ENCODE data around the gene RSF1.

Gene RSF1

DNA sequence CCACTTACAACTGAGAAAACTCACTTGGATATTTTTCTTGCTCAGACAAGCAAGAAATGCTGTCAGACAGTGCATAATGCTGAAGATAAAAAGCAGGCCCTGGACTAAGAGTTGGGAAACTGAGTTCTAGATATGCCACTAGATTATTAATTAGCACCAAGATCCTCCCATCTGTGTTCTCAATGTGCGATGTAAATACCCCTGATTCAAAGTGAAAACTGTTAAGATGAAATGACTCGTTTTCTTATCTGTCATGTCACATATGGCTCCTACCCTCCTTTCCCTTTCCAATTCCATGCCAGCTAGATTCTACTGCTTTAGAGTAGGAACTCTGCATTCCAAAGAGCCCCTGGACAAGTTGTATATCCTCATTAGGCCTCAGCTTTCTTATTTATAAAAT, 94.0 kb downstream of the RSF1 start:
- no peaks in the 10 kb centered on the region for H3K9me3 ChIP-seq (ENCODE audit: control insufficient read depth in 2 of 2, low read length in 2 of 2)
- no peak overlapping the region for H3K9ac ChIP-seq (ENCODE audit: low read length in 2 of 2)
- H3K27ac ChIP-seq (ENCODE audit: low read length) = no peak overlapping the region
- no peaks in the 10 kb centered on the region for H3K27me3 ChIP-seq (ENCODE audit: control insufficient read depth in 1 of 2, insufficient read depth in 2 of 2, low read length in 2 of 2)
- no peak overlapping the region for H3K4me3 ChIP-seq (ENCODE audit: low read length in 2 of 2)
- peaks cover 8 to 11% of the 10 kb centered on the region in 2 donors for H3K36me3 ChIP-seq (ENCODE audit: control insufficient read depth in 2 of 2, insufficient read depth in 2 of 2, low read length in 2 of 2)
- H3K4me1 ChIP-seq (ENCODE audit: control insufficient read depth, insufficient read depth, low read length) = no peaks in the 10 kb centered on the region

DNA sequence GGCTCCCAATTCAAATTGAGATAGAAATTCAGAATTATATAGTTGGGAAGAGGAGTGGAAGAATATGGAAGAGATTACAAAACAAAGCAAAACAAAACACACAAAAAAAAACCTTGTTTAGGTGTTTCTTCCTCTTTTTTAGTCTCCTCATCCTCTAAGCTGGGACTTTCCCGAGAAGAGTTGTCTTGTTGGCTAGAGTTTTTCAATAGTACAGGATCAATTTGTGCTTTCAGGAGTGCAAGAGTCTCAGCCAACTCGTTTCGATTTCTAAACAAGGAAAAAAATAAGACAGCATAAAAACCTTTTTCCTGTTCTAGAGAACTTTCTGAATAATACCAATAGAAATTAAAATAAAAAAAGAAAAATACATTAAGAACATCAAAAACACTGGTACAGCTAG, 95.1 kb downstream of the RSF1 start:
- H3K27me3 ChIP-seq (ENCODE audit: control insufficient read depth in 1 of 2, insufficient read depth in 2 of 2, low read length in 2 of 2) = no peaks in the 10 kb centered on the region
- H3K36me3 ChIP-seq (ENCODE audit: control insufficient read depth in 2 of 2, insufficient read depth in 2 of 2, low read length in 2 of 2) = peaks cover 8 to 10% of the 10 kb centered on the region in 2 donors

GRCh38 chr11:77724636-77725035, 95.9 kb downstream of the RSF1 start:
- no peaks in the 10 kb centered on the region for H3K9me3 ChIP-seq (ENCODE audit: control insufficient read depth in 2 of 2, low read length in 2 of 2)
- peaks cover 8 to 12% of the 10 kb centered on the region in 2 donors for H3K36me3 ChIP-seq (ENCODE audit: control insufficient read depth in 2 of 2, insufficient read depth in 2 of 2, low read length in 2 of 2)

More for the DNA sequence above, 95.1 kb downstream of the RSF1 start:
- Histone ChIP-seq H3K9ac (ENCODE audit: low read length in 2 of 2) (no peak overlapping the region), H3K4me1 (ENCODE audit: control insufficient read depth, insufficient read depth, low read length) (no peaks in the 10 kb centered on the region), H3K4me3 (ENCODE audit: low read length in 2 of 2) (no peak overlapping the region), H3K27ac (ENCODE audit: low read length) (no peak overlapping the region), H3K9me3 (ENCODE audit: control insufficient read depth in 2 of 2, low read length in 2 of 2) (no peaks in the 10 kb centered on the region)

DNA sequence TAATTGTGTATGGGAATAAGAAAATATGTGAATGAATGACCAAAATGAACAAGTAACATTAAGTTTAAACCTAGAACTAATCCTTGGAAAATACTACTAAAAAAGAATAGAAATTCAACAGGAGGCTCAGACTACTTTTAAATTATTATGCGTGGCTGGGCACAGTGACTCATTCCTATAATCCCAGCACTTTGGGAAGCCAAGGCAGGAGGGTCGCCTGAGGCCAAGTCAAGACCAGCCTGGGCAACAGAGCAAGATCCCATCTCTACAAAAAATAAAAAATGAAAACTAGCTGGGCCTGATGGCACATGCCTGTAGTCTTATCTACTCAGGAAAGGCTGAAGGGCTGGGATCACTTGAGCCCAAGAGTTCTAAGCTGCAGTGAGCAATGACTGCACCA, 97.5 kb downstream of the RSF1 start:
- no peak overlapping the region for H3K9ac ChIP-seq (ENCODE audit: low read length in 2 of 2)

More at GRCh38 chr11:77724636-77725035, 95.9 kb downstream of the RSF1 start:
- no peak overlapping the region for H3K9ac ChIP-seq (ENCODE audit: low read length in 2 of 2)
- H3K27ac ChIP-seq (ENCODE audit: low read length) = no peak overlapping the region
- no peak overlapping the region for H3K4me3 ChIP-seq (ENCODE audit: low read length in 2 of 2)
- no peaks in the 10 kb centered on the region for H3K4me1 ChIP-seq (ENCODE audit: control insufficient read depth, insufficient read depth, low read length)
- H3K27me3 ChIP-seq (ENCODE audit: control insufficient read depth in 1 of 2, insufficient read depth in 2 of 2, low read length in 2 of 2) = no peaks in the 10 kb centered on the region

GRCh38 chr11:77710358-77710757, 110.2 kb downstream of the RSF1 start:
- Histone ChIP-seq H3K9ac (ENCODE audit: low read length in 2 of 2) (no peak overlapping the region), H3K9me3 (ENCODE audit: control insufficient read depth in 2 of 2, low read length in 2 of 2) (no peaks in the 10 kb centered on the region), H3K36me3 (ENCODE audit: control insufficient read depth in 2 of 2, insufficient read depth in 2 of 2, low read length in 2 of 2) (no peaks in the 10 kb centered on the region), H3K27ac (ENCODE audit: low read length) (no peak overlapping the region), H3K4me3 (ENCODE audit: low read length in 2 of 2) (no peak overlapping the region), H3K27me3 (ENCODE audit: control insufficient read depth in 1 of 2, insufficient read depth in 2 of 2, low read length in 2 of 2) (no peaks in the 10 kb centered on the region), H3K4me1 (ENCODE audit: control insufficient read depth, insufficient read depth, low read length) (no peaks in the 10 kb centered on the region)

More for the DNA sequence above, 97.5 kb downstream of the RSF1 start:
- peaks cover 8 to 12% of the 10 kb centered on the region in 2 donors for H3K36me3 ChIP-seq (ENCODE audit: control insufficient read depth in 2 of 2, insufficient read depth in 2 of 2, low read length in 2 of 2)
- H3K4me1 ChIP-seq (ENCODE audit: control insufficient read depth, insufficient read depth, low read length) = no peaks in the 10 kb centered on the region
- no peaks in the 10 kb centered on the region for H3K9me3 ChIP-seq (ENCODE audit: control insufficient read depth in 2 of 2, low read length in 2 of 2)
- H3K27me3 ChIP-seq (ENCODE audit: control insufficient read depth in 1 of 2, insufficient read depth in 2 of 2, low read length in 2 of 2) = no peaks in the 10 kb centered on the region
- no peak overlapping the region for H3K4me3 ChIP-seq (ENCODE audit: low read length in 2 of 2)
- no peak overlapping the region for H3K27ac ChIP-seq (ENCODE audit: low read length)

DNA sequence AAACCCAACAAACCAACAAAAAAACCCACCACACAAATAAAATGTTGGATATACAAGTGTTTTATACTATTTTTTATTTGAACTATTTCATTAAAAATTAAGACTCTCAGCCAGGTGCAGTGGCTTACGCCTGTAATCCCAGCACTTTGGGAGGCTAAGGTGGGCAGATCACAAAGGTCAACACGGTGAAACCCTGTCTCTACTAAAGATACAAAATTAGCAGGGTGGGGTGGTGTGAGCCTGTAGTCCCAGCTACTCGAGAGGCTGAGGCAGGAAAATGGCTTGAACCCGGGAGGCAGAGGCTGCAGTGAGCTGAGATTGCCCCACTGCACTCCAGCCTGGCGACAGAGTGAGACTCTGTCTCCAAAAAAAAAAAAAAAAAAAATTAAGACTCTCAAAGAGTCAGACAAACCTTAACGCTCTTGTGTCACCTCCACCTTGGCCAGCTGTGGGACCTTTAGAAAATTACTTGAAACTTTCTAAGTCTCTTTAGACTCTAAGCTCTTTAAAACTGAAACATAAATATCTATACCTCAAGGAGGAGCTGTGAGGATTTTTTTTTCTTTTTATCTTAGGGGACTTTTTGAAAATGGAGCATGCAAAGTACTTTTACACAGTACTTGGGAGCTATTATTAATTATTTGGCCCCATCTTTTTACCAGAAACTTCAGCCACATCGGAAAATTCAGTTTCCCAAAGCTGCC, 114.5 kb downstream of the RSF1 start:
- Histone ChIP-seq H3K9ac (ENCODE audit: low read length in 2 of 2) (no peak overlapping the region), H3K9me3 (ENCODE audit: control insufficient read depth in 2 of 2, low read length in 2 of 2) (no peaks in the 10 kb centered on the region), H3K27ac (ENCODE audit: low read length) (no peak overlapping the region), H3K36me3 (ENCODE audit: control insufficient read depth in 2 of 2, insufficient read depth in 2 of 2, low read length in 2 of 2) (no peaks in the 10 kb centered on the region), H3K27me3 (ENCODE audit: control insufficient read depth in 1 of 2, insufficient read depth in 2 of 2, low read length in 2 of 2) (no peaks in the 10 kb centered on the region), H3K4me1 (ENCODE audit: control insufficient read depth, insufficient read depth, low read length) (no peaks in the 10 kb centered on the region), H3K4me3 (ENCODE audit: low read length in 2 of 2) (no peak overlapping the region)

DNA sequence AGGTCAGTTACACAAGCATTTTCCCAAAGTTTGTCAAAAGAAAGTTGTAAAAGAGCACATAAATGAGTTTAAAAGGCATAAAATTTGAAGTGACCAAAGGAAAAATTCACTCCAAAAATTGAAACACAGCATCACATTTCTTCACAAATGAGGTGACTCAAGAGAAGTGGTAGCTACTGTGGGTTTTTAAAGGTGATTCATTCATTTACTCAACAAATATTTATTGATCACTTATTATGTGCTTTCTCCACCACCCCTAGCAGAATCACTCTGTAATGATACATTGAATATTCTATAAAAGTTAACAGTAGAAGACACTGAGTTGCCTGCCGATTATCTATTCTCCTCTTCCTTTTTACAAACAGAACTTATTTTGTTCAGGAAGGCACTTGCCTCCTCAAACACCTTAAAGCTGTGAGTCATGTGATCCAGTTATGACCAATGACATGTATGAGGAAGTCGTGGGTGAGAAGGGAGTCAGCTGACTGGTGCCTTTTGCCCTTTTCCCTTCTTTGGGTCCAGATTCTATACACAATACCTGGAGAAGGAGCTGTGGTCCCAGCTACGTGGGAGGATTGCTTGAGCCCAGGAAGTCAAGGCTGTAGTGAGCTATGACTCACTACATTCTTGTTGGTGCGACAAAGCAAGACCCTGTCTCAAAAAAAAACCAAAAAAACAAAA, 115.2 kb downstream of the RSF1 start:
- H3K36me3 ChIP-seq (ENCODE audit: control insufficient read depth in 2 of 2, insufficient read depth in 2 of 2, low read length in 2 of 2) = no peaks in the 10 kb centered on the region
- H3K9me3 ChIP-seq (ENCODE audit: control insufficient read depth in 2 of 2, low read length in 2 of 2) = no peaks in the 10 kb centered on the region
- no peak overlapping the region for H3K4me3 ChIP-seq (ENCODE audit: low read length in 2 of 2)
- no peak overlapping the region for H3K27ac ChIP-seq (ENCODE audit: low read length)
- H3K4me1 ChIP-seq (ENCODE audit: control insufficient read depth, insufficient read depth, low read length) = no peaks in the 10 kb centered on the region
- no peak overlapping the region for H3K9ac ChIP-seq (ENCODE audit: low read length in 2 of 2)
- no peaks in the 10 kb centered on the region for H3K27me3 ChIP-seq (ENCODE audit: control insufficient read depth in 1 of 2, insufficient read depth in 2 of 2, low read length in 2 of 2)

- Histone ChIP-seq H3K27me3 (ENCODE audit: control insufficient read depth in 1 of 2, insufficient read depth in 2 of 2, low read length in 2 of 2) (no peaks in the 10 kb centered on the region), H3K9me3 (ENCODE audit: control insufficient read depth in 2 of 2, low read length in 2 of 2) (no peaks in the 10 kb centered on the region), H3K4me3 (ENCODE audit: low read length in 2 of 2) (no peak overlapping the region), H3K4me1 (ENCODE audit: control insufficient read depth, insufficient read depth, low read length) (no peaks in the 10 kb centered on the region), H3K9ac (ENCODE audit: low read length in 2 of 2) (no peak overlapping the region), H3K27ac (ENCODE audit: low read length) (no peak overlapping the region), H3K36me3 (ENCODE audit: control insufficient read depth in 2 of 2, insufficient read depth in 2 of 2, low read length in 2 of 2) (no peaks in the 10 kb centered on the region)
These were observed 116.5 kb downstream of the RSF1 start for GRCh38 chr11:77704029-77704428.

GRCh38 chr11:77699425-77699824, 121.1 kb downstream of the RSF1 start:
- H3K27ac ChIP-seq (ENCODE audit: low read length) = no peak overlapping the region
- no peak overlapping the region for H3K4me3 ChIP-seq (ENCODE audit: low read length in 2 of 2)
- no peaks in the 10 kb centered on the region for H3K27me3 ChIP-seq (ENCODE audit: control insufficient read depth in 1 of 2, insufficient read depth in 2 of 2, low read length in 2 of 2)
- no peaks in the 10 kb centered on the region for H3K4me1 ChIP-seq (ENCODE audit: control insufficient read depth, insufficient read depth, low read length)
- H3K9ac ChIP-seq (ENCODE audit: low read length in 2 of 2) = no peak overlapping the region
- H3K9me3 ChIP-seq (ENCODE audit: control insufficient read depth in 2 of 2, low read length in 2 of 2) = no peaks in the 10 kb centered on the region
- peaks cover 10 to 14% of the 10 kb centered on the region in 2 donors for H3K36me3 ChIP-seq (ENCODE audit: control insufficient read depth in 2 of 2, insufficient read depth in 2 of 2, low read length in 2 of 2)

- Histone ChIP-seq H3K27me3 (ENCODE audit: control insufficient read depth in 1 of 2, insufficient read depth in 2 of 2, low read length in 2 of 2) (no peaks in the 10 kb centered on the region), H3K27ac (ENCODE audit: low read length) (no peak overlapping the region), H3K4me1 (ENCODE audit: control insufficient read depth, insufficient read depth, low read length) (no peaks in the 10 kb centered on the region), H3K9ac (ENCODE audit: low read length in 2 of 2) (no peak overlapping the region), H3K9me3 (ENCODE audit: control insufficient read depth in 2 of 2, low read length in 2 of 2) (no peaks in the 10 kb centered on the region), H3K4me3 (ENCODE audit: low read length in 2 of 2) (no peak overlapping the region), H3K36me3 (ENCODE audit: control insufficient read depth in 2 of 2, insufficient read depth in 2 of 2, low read length in 2 of 2) (peaks cover 10 to 14% of the 10 kb centered on the region in 2 donors)
These were observed 121.6 kb downstream of the RSF1 start for GRCh38 chr11:77698896-77699295.

GRCh38 chr11:77697865-77698264, 122.7 kb downstream of the RSF1 start:
- no peaks in the 10 kb centered on the region for H3K9me3 ChIP-seq (ENCODE audit: control insufficient read depth in 2 of 2, low read length in 2 of 2)
- H3K4me1 ChIP-seq (ENCODE audit: control insufficient read depth, insufficient read depth, low read length) = no peaks in the 10 kb centered on the region
- H3K4me3 ChIP-seq (ENCODE audit: low read length in 2 of 2) = no peak overlapping the region
- H3K9ac ChIP-seq (ENCODE audit: low read length in 2 of 2) = no peak overlapping the region
- no peak overlapping the region for H3K27ac ChIP-seq (ENCODE audit: low read length)
- H3K27me3 ChIP-seq (ENCODE audit: control insufficient read depth in 1 of 2, insufficient read depth in 2 of 2, low read length in 2 of 2) = no peaks in the 10 kb centered on the region
- peaks cover 10 to 16% of the 10 kb centered on the region in 2 donors for H3K36me3 ChIP-seq (ENCODE audit: control insufficient read depth in 2 of 2, insufficient read depth in 2 of 2, low read length in 2 of 2)
